DMS79 (cell line): ENCODE data around the gene FER1L5.

Experiments
- DNase-seq: peaks from one replicate; lab custom pipeline; 2025; lab: John Stamatoyannopoulos, UW

Gene FER1L5

GRCh38 chr2:96698221-96698861, 55.8 kb downstream of the FER1L5 start:
- no peak for DNase-seq

GRCh38 chr2:96699021-96699420, 56.5 kb downstream of the FER1L5 start:
- no peak for DNase-seq

- no peak for DNase-seq
Measured at GRCh38 chr2:96699621-96700020, 57.1 kb downstream of the FER1L5 start.

- no peak for DNase-seq
Measured at GRCh38 chr2:96700086-96700485, 57.5 kb downstream of the FER1L5 start.

GRCh38 chr2:96701636-96702035, 59.1 kb downstream of the FER1L5 start:
- DNase-seq, result no peak

GRCh38 chr2:96702098-96702785, 59.7 kb downstream of the FER1L5 start:
- DNase-seq, result no peak

- DNase-seq, result no peak
Measured at GRCh38 chr2:96703021-96703751, 60.6 kb downstream of the FER1L5 start.

- no peak for DNase-seq
Measured at GRCh38 chr2:96710985-96711384, 68.4 kb downstream of the FER1L5 start.

GRCh38 chr2:96715658-96716057, 73.1 kb downstream of the FER1L5 start:
- no peak for DNase-seq

- no peak for DNase-seq
Measured at GRCh38 chr2:96716388-96716787, 73.8 kb downstream of the FER1L5 start.

GRCh38 chr2:96726131-96726530, 83.6 kb downstream of the FER1L5 start:
- no peak for DNase-seq

GRCh38 chr2:96727431-96727830, 84.9 kb downstream of the FER1L5 start:
- no peak for DNase-seq

- DNase-seq, result no peak
Measured at GRCh38 chr2:96729748-96730147, 87.2 kb downstream of the FER1L5 start.

GRCh38 chr2:96730212-96730611, 87.6 kb downstream of the FER1L5 start:
- DNase-seq, result no peak

GRCh38 chr2:96733931-96734330, 91.4 kb downstream of the FER1L5 start:
- DNase-seq, result no peak

- DNase-seq, result peak; percentile 89
Measured at GRCh38 chr2:96734880-96735583, 92.5 kb downstream of the FER1L5 start.

- DNase-seq, result no peak
Measured at GRCh38 chr2:96737251-96737650, 94.7 kb downstream of the FER1L5 start.

- DNase-seq, result no peak
Measured at GRCh38 chr2:96737831-96738230, 95.3 kb downstream of the FER1L5 start.

GRCh38 chr2:96739076-96739632, 96.6 kb downstream of the FER1L5 start:
- no peak for DNase-seq

- DNase-seq, result peak; percentile 98
Measured at GRCh38 chr2:96739633-96740428, 97.3 kb downstream of the FER1L5 start, which contains the start of gene LMAN2L. LMAN2L (minus strand) TSS chr2:96740064; CDS start chr2:96740040, 24 bp downstream.

- no peak for DNase-seq
Measured at GRCh38 chr2:96747061-96747617, 104.6 kb downstream of the FER1L5 start.
